Pancreas (tissue), 10 donors: ENCODE data around the gene GSK3A. TPM values are rescaled to one million over a fixed set of nuclear protein-coding genes. Genes with fewer than 3 reads are reported as not detected.

Experiments used
- ATAC-seq, 4 donors: fragments of 200-7000 bp; cut with Tn5 transposase; one replicate each; pipeline versions ENCODE4 v1.8.0 to v1.9.1; 2020; ENCODE audit warnings: mild to moderate bottlenecking in 4 of 4, moderate library complexity in 4 of 4
- DNase-seq, 6 donors: peaks; one replicate each; pipeline ENCODE4 v3.0.0-alpha.2; 2020
- FAIRE-seq: peaks from 2 replicates; lab custom pipeline; 2012; peaks lifted over from hg19 to GRCh38; lab: Jason Lieb, UNC
- H3K27ac ChIP-seq, 4 donors: fragments of 200-600 bp; sonication (generic); 1 replicate in 3 of 4; 2 replicates in 1 of 4; pipeline versions ENCODE4 v1.5.0 to v1.8.0; 2020
- H3K27me3 ChIP-seq, 4 donors: fragments of 200-600 bp; one replicate each; pipeline ENCODE4 v1.8.0; 2021
- H3K36me3 ChIP-seq, 3 donors: fragments of 200-600 bp; sonication (generic) in 1 of 3; one replicate each; pipeline versions ENCODE4 v1.5.0 to v1.8.0; 2020 to 2021
- H3K4me1 ChIP-seq, 3 donors: fragments of 200-600 bp; one replicate each; pipeline ENCODE4 v1.8.0; 2021
- H3K4me3 ChIP-seq, 4 donors: fragments of 200-600 bp; sonication (generic) in 2 of 4; one replicate each; pipeline versions ENCODE4 v1.5.0 to v1.8.0; 2020 to 2021
- H3K9me3 ChIP-seq, 4 donors: fragments of 200-600 bp; one replicate each; pipeline ENCODE4 v1.8.0; 2021
- WGBS, 2 donors: extraction: QIAGEN DNeasy Blood & Tissue Kit; methylation state at CpG; one replicate each; pipeline ENCODE4 v1.1.7; 2013; 5-methylcytosine and 5-hydroxymethylcytosine counted together
- intact Hi-C, 3 donors: fragments of 100-400 bp; cut with DNase I; formaldehyde crosslinking; loops; one replicate each; pipeline versions ENCODE4 v1.11.1 to v1.14.2; 2022
- polyA plus RNA-seq, 2 donors: library from polyadenylated mRNA; stranded (reverse); fragments of 200-250 nt; gene quantifications; one replicate each; pipeline ENCODE4 v1.2.3, GENCODE V29; 2013
- total RNA-seq, 6 donors: library from RNA; stranded (reverse); fragmentation: NEBNext Ultra II Directional in 4 of 6; extraction: Animal tissue kit (Norgen Biotek cat#: 25700) in 4 of 6; gene quantifications; one replicate each; pipeline versions ENCODE4 v1.2.1 to v1.2.4, GENCODE V29; 2021 to 2023
- TF ChIP-seq, protein P1 (sequence below), 4 donors: fragments of 200-600 bp; sonication (generic) in 3 of 4; IDR thresholded peaks; one replicate each; pipeline versions ENCODE4 v1.5.0 to v1.8.0; 2021; ENCODE audit warnings: antibody characterized with exemption in 4 of 4
- donor health status: healthy with polysubstance abuse.
- donor health status: DM: no; HTN: no; CAD: no; lungs with moderate emphysema.
- donor health status: DM: no; HTN: no; CAD: no.
- donor health status: control.
- donor health status: control.
- donor health status: Bipolar disorder and iron deficiency.
- donor health status: DM: yes; HTN: yes; CAD: no.
- donor health status: DM: no; HTN: no; CAD: no.
- donor health status: DM: no; HTN: no; CAD: no.
- donor health status: DM: yes; HTN: yes; CAD: no.

The GSK3A gene
- total and polyA plus RNA-seq, 8 donors: 9.9 to 27.6 (median 15.9) TPM

DNA sequence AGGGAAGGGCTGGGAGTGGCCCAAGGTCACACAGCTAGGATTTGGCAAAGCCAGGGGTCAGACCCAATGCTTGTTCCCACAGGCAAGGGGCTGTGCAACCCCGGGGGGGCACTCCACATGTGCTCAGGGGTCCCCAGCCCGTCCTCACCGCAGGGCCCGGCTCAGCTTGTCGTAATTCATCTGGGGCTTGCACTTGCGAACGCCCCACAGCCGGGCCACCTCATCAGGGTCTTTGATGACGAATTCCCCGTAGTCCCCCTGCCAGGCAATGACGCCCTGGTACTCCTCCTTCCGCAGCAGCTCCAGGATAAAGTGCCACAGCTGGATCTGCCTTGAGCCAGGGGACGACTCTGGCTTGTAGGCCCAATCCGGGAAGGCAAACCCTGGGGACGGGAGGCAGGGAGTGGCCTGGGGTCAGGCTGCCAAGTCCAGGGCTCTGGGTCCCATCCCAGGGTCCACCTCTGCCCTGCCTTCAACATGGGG lies 7.8 kb upstream of the GSK3A start:
- intact Hi-C loops: no loop called here
- WGBS, 2 donors: 65 to 73% methylated on average over 15 of the region's 15 CpGs
- DNase-seq (peak in 2 of 6 donors; percentile 50 to 74), ATAC-seq (no peak), FAIRE-seq (no peak)
- no peak overlapping the region for H3K4me3 ChIP-seq
- TF ChIP-seq, protein P1, sequence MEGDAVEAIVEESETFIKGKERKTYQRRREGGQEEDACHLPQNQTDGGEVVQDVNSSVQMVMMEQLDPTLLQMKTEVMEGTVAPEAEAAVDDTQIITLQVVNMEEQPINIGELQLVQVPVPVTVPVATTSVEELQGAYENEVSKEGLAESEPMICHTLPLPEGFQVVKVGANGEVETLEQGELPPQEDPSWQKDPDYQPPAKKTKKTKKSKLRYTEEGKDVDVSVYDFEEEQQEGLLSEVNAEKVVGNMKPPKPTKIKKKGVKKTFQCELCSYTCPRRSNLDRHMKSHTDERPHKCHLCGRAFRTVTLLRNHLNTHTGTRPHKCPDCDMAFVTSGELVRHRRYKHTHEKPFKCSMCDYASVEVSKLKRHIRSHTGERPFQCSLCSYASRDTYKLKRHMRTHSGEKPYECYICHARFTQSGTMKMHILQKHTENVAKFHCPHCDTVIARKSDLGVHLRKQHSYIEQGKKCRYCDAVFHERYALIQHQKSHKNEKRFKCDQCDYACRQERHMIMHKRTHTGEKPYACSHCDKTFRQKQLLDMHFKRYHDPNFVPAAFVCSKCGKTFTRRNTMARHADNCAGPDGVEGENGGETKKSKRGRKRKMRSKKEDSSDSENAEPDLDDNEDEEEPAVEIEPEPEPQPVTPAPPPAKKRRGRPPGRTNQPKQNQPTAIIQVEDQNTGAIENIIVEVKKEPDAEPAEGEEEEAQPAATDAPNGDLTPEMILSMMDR (IDR thresholded peaks at IDR 0.05): no peak
- H3K27me3 ChIP-seq: no peaks in the 10 kb centered on the region
- H3K27ac ChIP-seq: peak overlapping the region in 3 of 4 donors; percentile 33 to 97 (median 46)
- no peaks in the 10 kb centered on the region for H3K9me3 ChIP-seq
- peaks cover 0 to 20% (median 0%) of the 10 kb centered on the region in 3 donors for H3K4me1 ChIP-seq
- peaks cover 0 to 15% (median 9%) of the 10 kb centered on the region in 3 donors for H3K36me3 ChIP-seq

DNA sequence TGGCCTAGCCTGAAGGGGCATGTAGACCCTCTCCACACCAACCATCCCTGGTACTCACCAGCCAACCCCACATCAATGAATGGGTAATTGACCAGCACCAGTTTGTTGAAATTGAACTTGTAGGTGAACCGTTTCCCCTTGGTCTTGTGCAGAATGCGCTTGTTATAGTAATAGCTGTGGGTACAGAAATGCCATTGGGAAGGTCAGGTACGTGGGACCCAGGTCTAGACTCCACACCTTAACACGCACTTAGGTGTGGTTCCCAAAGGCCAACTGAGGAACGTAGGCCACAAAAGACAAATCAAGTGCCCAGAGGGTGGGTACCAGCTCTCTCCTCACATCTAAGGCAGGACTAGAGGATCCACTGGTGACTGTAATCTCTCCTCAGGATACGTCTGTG lies 7.4 kb upstream of the GSK3A start:
- no peaks in the 10 kb centered on the region for H3K9me3 ChIP-seq
- no peak for ATAC-seq
- no peak overlapping the region for H3K4me3 ChIP-seq
- DNase-seq: no peak
- 72 to 75% methylated on average over 6 of the region's 6 CpGs for WGBS, 2 donors
- intact Hi-C loops: loop anchor here in 1 of 3 donors (10.0 kb wide), 2 partner anchors 45 to 185 kb away; no protein-coding TSS in a partner anchor
- TF ChIP-seq, protein P1 (IDR thresholded peaks at IDR 0.05): no peak
- no peaks in the 10 kb centered on the region for H3K27me3 ChIP-seq
- peaks cover 0 to 20% (median 0%) of the 10 kb centered on the region in 3 donors for H3K4me1 ChIP-seq
- no peak for FAIRE-seq
- H3K36me3 ChIP-seq: peaks cover 0 to 15% (median 9%) of the 10 kb centered on the region in 3 donors
- H3K27ac ChIP-seq: no peak overlapping the region

DNA sequence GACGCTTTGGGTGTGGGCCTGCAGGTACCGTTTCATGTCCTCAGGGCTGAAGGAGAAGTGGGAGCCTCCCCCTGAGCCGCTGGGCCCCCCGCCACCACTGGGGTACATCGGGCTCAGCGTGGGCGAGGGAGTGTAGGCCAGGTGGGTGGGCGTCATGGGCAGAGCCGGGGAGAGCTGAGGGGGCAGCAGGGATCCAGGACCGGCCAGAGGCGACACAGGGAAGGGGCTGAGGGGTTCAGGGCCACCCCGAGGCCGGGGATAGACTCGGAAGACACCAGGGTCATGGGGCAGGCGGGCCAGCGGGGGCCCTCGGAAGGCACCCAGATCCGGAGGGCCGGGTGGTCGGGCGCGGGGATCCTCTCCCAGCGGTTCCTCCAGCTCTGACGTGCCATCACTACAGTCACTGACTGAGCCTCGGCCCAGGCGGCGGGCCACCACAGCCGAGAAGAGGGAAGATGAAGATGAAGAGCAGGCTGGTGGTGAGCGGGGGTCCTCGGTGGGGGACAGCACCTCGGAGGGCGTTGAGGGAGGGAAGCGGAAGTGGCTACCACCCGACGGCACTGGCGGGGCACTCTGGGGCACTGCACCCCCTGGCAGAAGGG lies 6.8 kb upstream of the GSK3A start:
- no peak overlapping the region for H3K27ac ChIP-seq
- no peaks in the 10 kb centered on the region for H3K9me3 ChIP-seq
- intact Hi-C loops: loop anchor here in 1 of 3 donors (10.0 kb wide), 2 partner anchors 46 to 186 kb away; no protein-coding TSS in a partner anchor
- FAIRE-seq (no peak), DNase-seq (peak in 1 of 6 donors; percentile 80), ATAC-seq (no peak)
- TF ChIP-seq, protein P1 (IDR thresholded peaks at IDR 0.05): no peak
- WGBS, 2 donors: 88 to 89% methylated on average over 33 to 36 of the region's 36 CpGs
- H3K27me3 ChIP-seq: no peaks in the 10 kb centered on the region
- H3K4me1 ChIP-seq: peaks cover 0 to 20% (median 0%) of the 10 kb centered on the region in 3 donors
- H3K36me3 ChIP-seq: peaks cover 0 to 15% (median 9%) of the 10 kb centered on the region in 3 donors
- no peak overlapping the region for H3K4me3 ChIP-seq

DNA sequence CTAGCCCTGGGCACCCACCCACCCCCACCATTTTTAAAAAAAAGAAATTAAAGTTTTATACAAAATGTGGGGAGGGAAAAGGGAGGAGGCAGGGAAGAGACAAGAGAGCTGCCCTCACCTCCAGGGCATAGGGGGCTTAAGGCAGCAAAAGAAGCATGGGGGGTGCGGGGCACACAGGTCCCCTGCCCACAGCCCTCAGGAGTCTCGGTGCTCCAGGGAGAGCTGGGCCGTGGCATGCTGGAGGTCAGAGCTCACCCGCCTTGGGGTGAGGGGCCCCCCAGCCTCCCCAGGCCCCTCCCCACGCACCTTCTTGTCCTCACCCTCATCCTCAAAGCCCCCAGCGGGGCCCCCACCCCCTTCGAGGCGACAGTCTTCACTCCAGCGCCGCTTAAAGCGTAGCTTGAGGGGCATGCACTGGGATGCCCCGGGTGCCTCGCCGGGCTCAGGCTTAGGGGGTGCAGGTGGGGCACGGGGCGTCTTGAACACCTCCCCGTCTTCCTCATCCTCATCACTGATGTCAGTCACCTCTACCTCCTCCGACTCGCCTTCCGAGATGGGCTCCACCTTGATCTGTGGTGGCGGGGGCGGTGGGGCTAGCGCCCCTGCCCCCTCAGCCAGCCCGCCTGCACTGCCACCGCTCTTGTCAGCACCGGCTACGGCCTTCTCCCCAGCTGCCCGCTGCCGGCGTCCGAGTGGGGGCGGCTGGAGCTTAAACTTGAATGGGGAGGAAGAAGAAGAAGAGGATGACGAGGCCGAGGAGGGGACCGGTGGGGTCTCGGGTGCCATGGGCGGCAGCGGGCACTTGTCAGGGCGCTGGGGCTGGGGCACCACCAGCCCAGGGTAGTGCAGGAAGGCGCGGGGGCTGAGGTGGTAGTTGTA lies 6.1 kb upstream of the GSK3A start:
- no peaks in the 10 kb centered on the region for H3K27me3 ChIP-seq
- peaks cover 0 to 20% (median 0%) of the 10 kb centered on the region in 3 donors for H3K4me1 ChIP-seq
- DNase-seq (peak in 4 of 6 donors; percentile 23 to 76 (median 56)), FAIRE-seq (no peak), ATAC-seq (no peak)
- H3K9me3 ChIP-seq: no peaks in the 10 kb centered on the region
- no peak overlapping the region for H3K27ac ChIP-seq
- no peak overlapping the region for H3K4me3 ChIP-seq
- TF ChIP-seq, protein P1 (IDR thresholded peaks at IDR 0.05): no peak
- intact Hi-C loops: loop anchor here in 1 of 3 donors (10.0 kb wide), 2 partner anchors 46 to 186 kb away; no protein-coding TSS in a partner anchor
- WGBS, 2 donors: 88 to 89% methylated on average over 40 to 41 of the region's 41 CpGs
- H3K36me3 ChIP-seq: peaks cover 0 to 15% (median 9%) of the 10 kb centered on the region in 3 donors
